Hepatocyte (in vitro differentiated cells): ENCODE data around the gene DUXB. TPM values are rescaled to one million over a fixed set of nuclear protein-coding genes. Genes with fewer than 3 reads are reported as not detected.
A peak's percentile ranks its signal among the peaks of the same experiment; 100 is the strongest.

Experiments
- DNase-seq: peaks from one replicate; pipeline ENCODE4 v3.0.0-alpha.2; 2016; ENCODE audit warnings: low spot score
- H2AFZ ChIP-seq: fragments of 200-600 bp; sonication (generic); 2 replicates; pipeline ENCODE4 v1.6.0; 2016; ENCODE audit warnings: antibody characterized with exemption, mild to moderate bottlenecking
- H3K27ac ChIP-seq: fragments of 200-600 bp; sonication (generic); 2 replicates; pipeline ENCODE4 v1.5.1; 2016; ENCODE audit warnings: mild to moderate bottlenecking
- H3K27me3 ChIP-seq: fragments of 200-600 bp; sonication (generic); 2 replicates; pipeline ENCODE4 v1.6.1; 2016
- H3K36me3 ChIP-seq: fragments of 200-600 bp; sonication (generic); replicated peaks from 2 replicates; pipeline ENCODE4 v1.5.1; 2016; ENCODE audit warnings: low read depth; ENCODE audit not compliant: insufficient read depth
- H3K4me1 ChIP-seq: fragments of 200-600 bp; sonication (generic); 2 replicates; pipeline ENCODE4 v1.5.1; 2016; ENCODE audit warnings: mild to moderate bottlenecking, moderate library complexity; ENCODE audit not compliant: insufficient read depth
- H3K4me2 ChIP-seq: fragments of 200-600 bp; sonication (generic); 2 replicates; pipeline ENCODE4 v1.6.0; 2016
- H3K4me3 ChIP-seq: fragments of 200-600 bp; sonication (generic); 2 replicates; pipeline ENCODE4 v1.5.1; 2016; ENCODE audit warnings: mild to moderate bottlenecking
- H3K79me2 ChIP-seq: fragments of 200-600 bp; sonication (generic); 2 replicates; pipeline ENCODE4 v1.6.0; 2017; ENCODE audit warnings: mild to moderate bottlenecking
- H3K9me2 ChIP-seq: fragments of 200-600 bp; sonication (generic); replicated peaks from 2 replicates; pipeline ENCODE4 v1.6.0; 2017; ENCODE audit warnings: mild to moderate bottlenecking; ENCODE audit not compliant: insufficient read depth
- H3K9me3 ChIP-seq: fragments of 200-600 bp; sonication (generic); 2 replicates; pipeline ENCODE4 v1.5.1; 2016; ENCODE audit warnings: low read depth, mild to moderate bottlenecking
- H4K20me1 ChIP-seq: fragments of 200-600 bp; sonication (generic); 2 replicates; pipeline ENCODE4 v1.6.0; 2016; ENCODE audit warnings: mild to moderate bottlenecking; ENCODE audit not compliant: insufficient read depth, poor library complexity, severe bottlenecking
- EZH2 ChIP-seq: fragments of 200-600 bp; sonication (generic); IDR thresholded peaks from 2 replicates; pipeline ENCODE4 v1.6.1; 2016; ENCODE audit warnings: antibody characterized with exemption, mild to moderate bottlenecking, borderline replicate concordance
- EZH2phosphoT487 ChIP-seq: fragments of 200-600 bp; sonication (generic); IDR thresholded peaks from one replicate; pipeline ENCODE4 v1.6.1; 2018; ENCODE audit warnings: antibody characterized with exemption, mild to moderate bottlenecking, low read depth, moderate library complexity; ENCODE audit not compliant: unreplicated experiment, severe bottlenecking
- WGBS: methylation state at CpG from one replicate; pipeline ENCODE4 v1.1.6; 2016; ENCODE audit warnings: low lambda C conversion rate; ENCODE audit errors: missing lambda C conversion rate; 5-methylcytosine and 5-hydroxymethylcytosine counted together
- polyA plus RNA-seq: library from polyadenylated mRNA; unstranded; fragments of >200 nt; fragmentation: Nextera tagmentation; extraction: Ambion mirVana; gene quantifications from 2 replicates; pipeline ENCODE4 v1.2.1, GENCODE V29; 2016
- total RNA-seq: library from RNA; depleted of rRNA; stranded (reverse); fragments of >200 nt; gene quantifications from 2 replicates; pipeline ENCODE4 v1.2.3, GENCODE V29; 2014
- TF ChIP-seq, protein P1 (sequence below): fragments of 200-600 bp; sonication (generic); IDR thresholded peaks from 2 replicates; pipeline ENCODE4 v1.5.1; 2016; ENCODE audit warnings: antibody characterized with exemption, mild to moderate bottlenecking; ENCODE audit not compliant: poor library complexity

The DUXB gene
- total and polyA plus RNA-seq, 2 experiments from 2014 or later, result not detected

DNA sequence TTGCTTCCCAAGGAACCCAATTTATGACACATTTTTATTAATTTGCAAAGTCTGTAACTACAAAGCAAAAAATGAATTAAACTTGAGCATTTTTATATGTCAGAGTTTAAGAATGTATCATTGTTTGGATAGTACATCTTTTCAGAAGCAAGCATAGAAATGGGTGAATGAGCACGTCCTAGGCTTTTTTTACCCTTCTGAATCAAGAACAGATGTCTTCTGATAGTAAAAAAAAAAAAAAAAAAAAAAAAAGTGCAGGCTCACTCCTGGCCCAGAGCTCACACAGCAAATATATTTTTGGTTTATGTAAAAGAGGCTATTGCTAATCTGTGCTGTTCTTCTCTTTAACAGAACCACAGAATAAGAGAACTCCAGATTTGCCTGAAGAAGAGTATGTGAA, 47.3 kb downstream of the DUXB start:
- H3K9me2 ChIP-seq, result no peaks in the 10 kb centered on the region
- no peak for DNase-seq
- no peaks in the 10 kb centered on the region for H3K36me3 ChIP-seq
- peaks cover 58% of the 10 kb centered on the region for H4K20me1 ChIP-seq
- no peaks in the 10 kb centered on the region for H3K27me3 ChIP-seq
- no peak overlapping the region for H2AFZ ChIP-seq
- H3K4me2 ChIP-seq, result no peak overlapping the region
- H3K79me2 ChIP-seq, result peaks cover 64% of the 10 kb centered on the region
- no peaks in the 10 kb centered on the region for H3K9me3 ChIP-seq
- no peak overlapping the region for H3K27ac ChIP-seq
- TF ChIP-seq, protein P1, sequence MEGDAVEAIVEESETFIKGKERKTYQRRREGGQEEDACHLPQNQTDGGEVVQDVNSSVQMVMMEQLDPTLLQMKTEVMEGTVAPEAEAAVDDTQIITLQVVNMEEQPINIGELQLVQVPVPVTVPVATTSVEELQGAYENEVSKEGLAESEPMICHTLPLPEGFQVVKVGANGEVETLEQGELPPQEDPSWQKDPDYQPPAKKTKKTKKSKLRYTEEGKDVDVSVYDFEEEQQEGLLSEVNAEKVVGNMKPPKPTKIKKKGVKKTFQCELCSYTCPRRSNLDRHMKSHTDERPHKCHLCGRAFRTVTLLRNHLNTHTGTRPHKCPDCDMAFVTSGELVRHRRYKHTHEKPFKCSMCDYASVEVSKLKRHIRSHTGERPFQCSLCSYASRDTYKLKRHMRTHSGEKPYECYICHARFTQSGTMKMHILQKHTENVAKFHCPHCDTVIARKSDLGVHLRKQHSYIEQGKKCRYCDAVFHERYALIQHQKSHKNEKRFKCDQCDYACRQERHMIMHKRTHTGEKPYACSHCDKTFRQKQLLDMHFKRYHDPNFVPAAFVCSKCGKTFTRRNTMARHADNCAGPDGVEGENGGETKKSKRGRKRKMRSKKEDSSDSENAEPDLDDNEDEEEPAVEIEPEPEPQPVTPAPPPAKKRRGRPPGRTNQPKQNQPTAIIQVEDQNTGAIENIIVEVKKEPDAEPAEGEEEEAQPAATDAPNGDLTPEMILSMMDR, result no peak
- TF ChIP-seq EZH2phosphoT487 (no peak), EZH2 (no peak)
- H3K4me1 ChIP-seq, result peaks cover 18% of the 10 kb centered on the region
- 33% methylated on average over 1 of the region's 1 CpG for WGBS
- no peak overlapping the region for H3K4me3 ChIP-seq

DNA sequence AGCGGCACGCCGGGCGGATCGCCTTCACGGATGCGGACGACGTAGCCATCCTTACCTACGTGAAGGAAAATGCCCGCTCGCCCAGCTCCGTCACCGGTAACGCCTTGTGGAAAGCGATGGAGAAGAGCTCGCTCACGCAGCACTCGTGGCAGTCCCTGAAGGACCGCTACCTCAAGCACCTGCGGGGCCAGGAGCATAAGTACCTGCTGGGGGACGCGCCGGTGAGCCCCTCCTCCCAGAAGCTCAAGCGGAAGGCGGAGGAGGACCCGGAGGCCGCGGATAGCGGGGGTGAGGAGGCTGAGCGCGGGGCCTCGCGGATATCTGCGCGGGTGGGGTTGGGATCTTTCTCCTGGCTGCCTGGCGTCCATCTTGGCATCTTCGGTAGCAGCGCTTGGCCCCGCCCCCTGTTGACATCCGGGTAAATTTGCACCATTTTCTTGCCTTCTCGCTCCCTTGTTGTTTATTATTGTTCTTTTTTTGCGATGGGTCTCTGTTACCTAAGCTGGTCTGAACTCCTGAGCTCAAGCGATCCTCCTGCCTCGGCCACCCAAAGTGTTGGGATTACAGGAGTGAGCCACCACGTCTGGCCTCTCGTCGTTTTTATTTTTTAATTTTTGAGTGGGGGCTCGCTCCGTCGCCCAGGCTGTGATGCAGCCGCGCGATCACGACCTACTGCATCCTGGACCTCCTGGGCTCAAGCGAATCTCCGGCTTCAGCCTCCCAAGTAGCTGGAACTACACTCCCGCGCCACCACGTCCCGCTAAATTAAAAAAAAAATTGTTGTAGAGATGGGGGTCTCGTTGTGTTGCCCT, 52.8 kb downstream of the DUXB start:
- H3K4me3 ChIP-seq, result peak overlapping the region; percentile 70
- H4K20me1 ChIP-seq, result peaks cover 62% of the 10 kb centered on the region

DNA sequence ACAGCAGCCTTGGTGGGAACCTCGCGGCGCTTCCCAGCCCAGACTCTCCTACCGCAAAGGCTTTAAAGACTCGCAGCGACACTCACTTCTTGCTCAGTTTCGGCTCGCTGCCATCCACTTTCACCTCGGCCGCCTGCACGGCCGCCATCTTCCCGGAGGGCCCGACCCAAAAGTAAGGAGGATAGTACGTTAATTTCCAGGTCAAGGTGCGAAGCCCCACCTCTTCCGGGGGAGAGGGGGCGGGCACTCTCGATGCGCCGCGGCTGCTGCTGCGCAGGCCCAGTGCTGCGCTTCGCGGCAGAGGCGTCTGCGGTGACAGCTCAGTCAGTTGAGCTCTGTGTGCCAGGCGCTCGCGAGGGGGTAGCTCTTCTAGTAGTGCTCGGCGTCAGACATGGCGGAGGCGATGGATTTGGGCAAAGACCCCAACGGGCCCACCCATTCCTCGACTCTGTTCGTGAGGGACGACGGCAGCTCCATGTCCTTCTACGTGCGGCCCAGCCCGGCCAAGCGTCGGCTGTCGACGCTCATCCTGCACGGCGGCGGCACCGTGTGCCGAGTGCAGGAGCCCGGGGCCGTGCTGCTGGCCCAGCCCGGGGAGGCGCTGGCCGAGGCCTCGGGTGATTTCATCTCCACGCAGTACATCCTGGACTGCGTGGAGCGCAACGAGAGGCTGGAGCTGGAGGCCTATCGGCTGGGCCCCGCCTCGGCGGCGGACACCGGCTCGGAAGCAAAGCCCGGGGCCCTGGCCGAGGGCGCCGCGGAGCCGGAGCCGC, 53.6 kb downstream of the DUXB start, which contains the start of the genes KARS1 and TERF2IP:
Gene KARS1, minus strand, starts transcription at position 174 of the 773 bp plus-strand sequence. Its CDS starts 26 bp downstream, at position 148.
Gene TERF2IP, plus strand, starts transcription at position 282 of the 773 bp plus-strand sequence. Its CDS starts 110 bp downstream, at position 392.
- WGBS, result under 1% methylated on average over 76 of the region's 76 CpGs
- DNase-seq, result peak; percentile 96
- TF ChIP-seq, protein P1, result no peak
- TF ChIP-seq EZH2, result no peak
- TF ChIP-seq EZH2phosphoT487, result no peak

More for the DNA sequence above, 52.8 kb downstream of the DUXB start:
- TF ChIP-seq EZH2, result no peak
- TF ChIP-seq, protein P1, result no peak
- no peak for TF ChIP-seq EZH2phosphoT487
- peaks cover 18% of the 10 kb centered on the region for H3K4me1 ChIP-seq
- H3K27ac ChIP-seq, result peak overlapping the region; percentile 98
- peak overlapping the region; percentile 49 for H2AFZ ChIP-seq
- H3K27me3 ChIP-seq, result no peaks in the 10 kb centered on the region
- no peaks in the 10 kb centered on the region for H3K9me2 ChIP-seq
- WGBS, result 2% methylated on average over 52 of the region's 62 CpGs
- peak overlapping the region; percentile 77 for H3K4me2 ChIP-seq
- no peaks in the 10 kb centered on the region for H3K36me3 ChIP-seq
- H3K9me3 ChIP-seq, result no peaks in the 10 kb centered on the region
- DNase-seq, result peak; percentile 92
- H3K79me2 ChIP-seq, result peaks cover 86% of the 10 kb centered on the region

More for the DNA sequence above, 53.6 kb downstream of the DUXB start, which contains the start of the genes KARS1 and TERF2IP:
- Histone ChIP-seq H3K9me3 (no peaks in the 10 kb centered on the region), H3K4me1 (peaks cover 18% of the 10 kb centered on the region), H3K4me3 (peak within 1 kb of the TSS; percentile 76), H3K9me2 (no peaks in the 10 kb centered on the region), H2AFZ (peak within 1 kb of the TSS; percentile 76), H3K79me2 (peaks cover 86% of the 10 kb centered on the region), H3K27ac (peak within 1 kb of the TSS; percentile 98), H3K4me2 (peak within 1 kb of the TSS; percentile 92), H4K20me1 (peaks cover 54% of the 10 kb centered on the region), H3K27me3 (no peaks in the 10 kb centered on the region), H3K36me3 (no peaks in the 10 kb centered on the region)
